ENCODE results near the gene SMOC1. TPM values are rescaled to one million over a fixed set of nuclear protein-coding genes. Genes with fewer than 3 reads are reported as not detected.

SMOC1 gene
- total RNA-seq, 1 donor from 2014 or later, result 10.9 TPM

DNA sequence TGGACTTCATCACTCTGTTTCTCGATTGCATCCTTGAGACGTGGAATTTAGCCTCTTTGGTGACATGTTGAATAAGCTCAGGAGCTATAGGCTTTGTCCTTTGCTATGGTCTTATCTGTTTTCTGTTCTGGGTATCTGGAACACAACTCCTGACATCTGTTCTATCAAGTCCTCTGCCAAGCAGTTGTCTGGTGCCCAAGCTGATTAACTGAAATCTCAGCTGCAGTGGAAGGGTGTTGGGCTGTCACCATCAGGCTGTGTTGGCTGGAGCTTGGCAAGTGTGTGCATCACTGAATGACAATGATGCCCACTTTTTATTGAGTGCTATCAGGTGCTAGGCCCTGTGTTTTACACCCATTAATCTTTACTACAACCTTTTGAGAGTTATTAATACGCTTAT is 77.8 kb downstream of the SMOC1 start:
- Mint-ChIP-seq H3K4me3 (ENCODE audit: low read depth) (no peak overlapping the region), H3K9me3 (ENCODE audit: low read depth) (no peaks in the 10 kb centered on the region), H3K4me1 (ENCODE audit: low read depth) (peaks cover 12% of the 10 kb centered on the region)

DNA sequence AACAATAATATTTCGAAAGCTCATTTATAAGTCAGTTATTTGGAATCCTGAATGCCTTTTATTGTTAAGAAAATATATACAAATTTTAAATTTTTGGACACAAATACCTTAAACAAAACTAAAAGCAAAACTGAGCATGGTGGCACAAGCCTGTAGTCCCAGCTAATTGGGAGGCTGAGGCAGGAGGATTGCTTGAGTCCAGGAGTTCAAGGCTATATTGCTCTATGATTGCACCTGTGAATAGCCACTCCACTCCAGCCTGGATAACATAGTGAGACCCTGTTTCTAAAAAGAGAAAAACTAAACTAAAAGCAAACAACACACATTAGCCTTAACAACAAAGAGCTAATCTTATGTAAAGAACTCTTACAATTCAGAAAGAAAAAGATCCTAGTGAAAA is 78.8 kb downstream of the SMOC1 start:
- TF ChIP-seq, protein P1, sequence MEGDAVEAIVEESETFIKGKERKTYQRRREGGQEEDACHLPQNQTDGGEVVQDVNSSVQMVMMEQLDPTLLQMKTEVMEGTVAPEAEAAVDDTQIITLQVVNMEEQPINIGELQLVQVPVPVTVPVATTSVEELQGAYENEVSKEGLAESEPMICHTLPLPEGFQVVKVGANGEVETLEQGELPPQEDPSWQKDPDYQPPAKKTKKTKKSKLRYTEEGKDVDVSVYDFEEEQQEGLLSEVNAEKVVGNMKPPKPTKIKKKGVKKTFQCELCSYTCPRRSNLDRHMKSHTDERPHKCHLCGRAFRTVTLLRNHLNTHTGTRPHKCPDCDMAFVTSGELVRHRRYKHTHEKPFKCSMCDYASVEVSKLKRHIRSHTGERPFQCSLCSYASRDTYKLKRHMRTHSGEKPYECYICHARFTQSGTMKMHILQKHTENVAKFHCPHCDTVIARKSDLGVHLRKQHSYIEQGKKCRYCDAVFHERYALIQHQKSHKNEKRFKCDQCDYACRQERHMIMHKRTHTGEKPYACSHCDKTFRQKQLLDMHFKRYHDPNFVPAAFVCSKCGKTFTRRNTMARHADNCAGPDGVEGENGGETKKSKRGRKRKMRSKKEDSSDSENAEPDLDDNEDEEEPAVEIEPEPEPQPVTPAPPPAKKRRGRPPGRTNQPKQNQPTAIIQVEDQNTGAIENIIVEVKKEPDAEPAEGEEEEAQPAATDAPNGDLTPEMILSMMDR (IDR thresholded peaks at IDR 0.05; ENCODE audit: unreplicated experiment), result no peak
- H3K9me3 Mint-ChIP-seq (ENCODE audit: low read depth), result no peaks in the 10 kb centered on the region
- H3K27me3 Mint-ChIP-seq, result no peaks in the 10 kb centered on the region
- no peak for DNase-seq (ENCODE audit: low spot score, unreplicated experiment)
- H3K27ac Mint-ChIP-seq, result no peak overlapping the region
- no peaks in the 10 kb centered on the region for H3K36me3 Mint-ChIP-seq (ENCODE audit: insufficient read depth)
- H3K4me1 Mint-ChIP-seq (ENCODE audit: low read depth), result peaks cover 12% of the 10 kb centered on the region
- no peak overlapping the region for H3K4me3 Mint-ChIP-seq (ENCODE audit: low read depth)

More for the DNA sequence above, 77.8 kb downstream of the SMOC1 start:
- no peak for DNase-seq (ENCODE audit: low spot score, unreplicated experiment)
- Mint-ChIP-seq H3K27ac (no peak overlapping the region), H3K27me3 (no peaks in the 10 kb centered on the region), H3K36me3 (ENCODE audit: insufficient read depth) (no peaks in the 10 kb centered on the region)
- TF ChIP-seq, protein P1 (IDR thresholded peaks at IDR 0.05; ENCODE audit: unreplicated experiment), result no peak

DNA sequence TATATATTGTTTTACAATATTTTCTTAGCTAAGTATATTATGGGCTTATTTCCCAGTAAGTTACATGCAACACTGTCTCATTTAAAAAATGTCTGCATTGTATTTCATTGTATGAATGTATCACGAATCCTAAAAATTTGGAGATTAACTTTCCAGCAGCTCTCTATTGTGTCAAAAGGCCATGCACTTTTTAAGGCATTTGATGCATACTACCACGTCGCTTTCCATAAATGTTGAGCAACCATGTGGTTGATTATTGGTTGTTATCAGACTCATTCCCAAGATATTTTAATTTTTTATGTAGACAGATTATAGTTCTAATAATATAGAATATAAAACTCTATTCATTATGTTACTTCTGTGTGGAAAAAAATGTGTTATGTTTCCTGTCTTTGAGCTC is 79.9 kb downstream of the SMOC1 start:
- no peak overlapping the region for H3K4me3 Mint-ChIP-seq (ENCODE audit: low read depth)
- H3K27me3 Mint-ChIP-seq, result no peaks in the 10 kb centered on the region
- H3K27ac Mint-ChIP-seq, result no peak overlapping the region
- H3K36me3 Mint-ChIP-seq (ENCODE audit: insufficient read depth), result no peaks in the 10 kb centered on the region
- DNase-seq (ENCODE audit: low spot score, unreplicated experiment), result no peak
- peaks cover 12% of the 10 kb centered on the region for H3K4me1 Mint-ChIP-seq (ENCODE audit: low read depth)
- TF ChIP-seq, protein P1 (IDR thresholded peaks at IDR 0.05; ENCODE audit: unreplicated experiment), result no peak
- no peaks in the 10 kb centered on the region for H3K9me3 Mint-ChIP-seq (ENCODE audit: low read depth)

DNA sequence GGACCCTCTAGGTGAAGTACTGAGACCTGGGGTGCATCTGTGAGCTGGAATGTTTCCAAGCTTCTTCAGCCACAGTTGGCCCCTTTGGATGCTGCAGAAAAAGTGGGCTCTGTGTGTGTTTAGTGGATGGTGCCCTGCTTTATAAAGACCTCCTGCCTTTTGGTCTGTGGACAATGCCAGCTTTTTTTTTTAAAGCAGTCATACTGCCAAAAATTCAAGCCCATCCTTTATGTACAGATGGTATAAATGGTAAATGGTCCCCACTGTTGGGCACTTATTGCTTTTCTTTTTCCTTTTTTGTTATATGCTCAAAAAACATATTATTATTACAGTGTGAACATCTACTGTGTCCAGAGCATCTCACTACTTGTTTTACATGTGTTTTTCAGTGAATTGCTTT is 81.1 kb downstream of the SMOC1 start:
- Mint-ChIP-seq H3K36me3 (ENCODE audit: insufficient read depth) (no peaks in the 10 kb centered on the region), H3K4me1 (ENCODE audit: low read depth) (peaks cover 8% of the 10 kb centered on the region), H3K27ac (no peak overlapping the region), H3K4me3 (ENCODE audit: low read depth) (no peak overlapping the region), H3K27me3 (no peaks in the 10 kb centered on the region), H3K9me3 (ENCODE audit: low read depth) (no peaks in the 10 kb centered on the region)
- no peak for DNase-seq (ENCODE audit: low spot score, unreplicated experiment)
- TF ChIP-seq, protein P1 (IDR thresholded peaks at IDR 0.05; ENCODE audit: unreplicated experiment), result no peak

DNA sequence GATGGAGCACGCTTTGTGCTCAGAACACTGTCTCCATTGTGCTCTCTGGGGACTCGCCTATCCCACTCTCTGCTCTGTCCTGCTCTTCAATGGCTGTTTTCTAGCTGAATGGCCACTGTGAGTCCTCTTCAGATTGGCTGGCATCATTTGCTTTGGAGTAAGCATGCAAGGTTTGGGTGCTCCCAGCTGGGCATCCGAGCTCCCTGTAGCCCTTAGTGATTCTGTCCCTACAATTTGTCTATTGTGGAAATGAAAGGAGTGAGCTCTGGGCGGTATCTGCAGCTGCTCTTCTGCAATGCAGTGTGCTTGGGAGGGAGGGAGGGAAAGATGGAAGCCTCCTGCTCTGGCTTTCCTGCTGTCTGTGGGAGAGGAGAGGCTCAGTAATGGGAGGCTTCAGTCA is 84.8 kb downstream of the SMOC1 start:
- DNase-seq (ENCODE audit: low spot score, unreplicated experiment), result no peak
- Mint-ChIP-seq H3K27ac (no peak overlapping the region), H3K9me3 (ENCODE audit: low read depth) (no peaks in the 10 kb centered on the region), H3K4me1 (ENCODE audit: low read depth) (no peaks in the 10 kb centered on the region), H3K27me3 (no peaks in the 10 kb centered on the region), H3K36me3 (ENCODE audit: insufficient read depth) (no peaks in the 10 kb centered on the region), H3K4me3 (ENCODE audit: low read depth) (no peak overlapping the region)
- TF ChIP-seq, protein P1 (IDR thresholded peaks at IDR 0.05; ENCODE audit: unreplicated experiment), result no peak

Data from progenitor cell of endocrine pancreas (in vitro differentiated cells).